GM18909 (cell line): ENCODE measurements around the gene MPRIP.

ENCODE experiments used
- ATAC-seq: cut with Tn5 transposase; IDR thresholded peaks from one replicate; pipeline ENCODE4 v1.9.1; 2021; ENCODE audit warnings: mild to moderate bottlenecking; ENCODE audit not compliant: unreplicated experiment, poor library complexity

MPRIP gene

GRCh38 chr17:17103160-17103559, 60.9 kb downstream of the MPRIP start:
- no peak for ATAC-seq

- no peak for ATAC-seq
Measured at GRCh38 chr17:17104036-17104435, 61.8 kb downstream of the MPRIP start.

- ATAC-seq: no peak
Measured at GRCh38 chr17:17104494-17104893, 62.2 kb downstream of the MPRIP start.

- no peak for ATAC-seq
Measured at GRCh38 chr17:17105976-17106375, 63.7 kb downstream of the MPRIP start.

GRCh38 chr17:17106756-17107155, 64.5 kb downstream of the MPRIP start:
- ATAC-seq: no peak

GRCh38 chr17:17107281-17107680, 65.0 kb downstream of the MPRIP start:
- ATAC-seq: no peak

GRCh38 chr17:17107891-17108431, 65.7 kb downstream of the MPRIP start:
- no peak for ATAC-seq

- no peak for ATAC-seq
Measured at GRCh38 chr17:17108451-17109049, 66.3 kb downstream of the MPRIP start.

- ATAC-seq: no peak
Measured at GRCh38 chr17:17109256-17109655, 67.0 kb downstream of the MPRIP start.

GRCh38 chr17:17109907-17110306, 67.7 kb downstream of the MPRIP start:
- no peak for ATAC-seq

GRCh38 chr17:17110520-17110919, 68.3 kb downstream of the MPRIP start:
- no peak for ATAC-seq

- ATAC-seq: no peak
Measured at GRCh38 chr17:17111401-17112393, 69.4 kb downstream of the MPRIP start.

GRCh38 chr17:17112628-17113200, 70.5 kb downstream of the MPRIP start:
- ATAC-seq: no peak

GRCh38 chr17:17114592-17115225, 72.5 kb downstream of the MPRIP start:
- ATAC-seq: no peak

- ATAC-seq: no peak
Measured at GRCh38 chr17:17115620-17116019, 73.4 kb downstream of the MPRIP start.

- no peak for ATAC-seq
Measured at GRCh38 chr17:17116406-17116805, 74.1 kb downstream of the MPRIP start.

- no peak for ATAC-seq
Measured at GRCh38 chr17:17117923-17118322, 75.7 kb downstream of the MPRIP start.

GRCh38 chr17:17118399-17118798, 76.1 kb downstream of the MPRIP start:
- ATAC-seq: no peak

GRCh38 chr17:17119106-17119505, 76.8 kb downstream of the MPRIP start:
- no peak for ATAC-seq

GRCh38 chr17:17119533-17119932, 77.3 kb downstream of the MPRIP start:
- ATAC-seq: no peak

- no peak for ATAC-seq
Measured at GRCh38 chr17:17120294-17120693, 78.0 kb downstream of the MPRIP start.
